Stimulated activated CD8-positive, alpha-beta memory T cell treated with anti-CD3 and anti-CD28 coated beads, Interleukin-7, amount 100 ng/mL, for 1 hour (primary cell): ENCODE measurements around the gene TMEM229B.

Experiments used
- DNase-seq, 2 donors: peaks; one replicate each; pipeline ENCODE4 v3.0.0-alpha.2; 2020; ENCODE audit warnings: low read depth in 2 of 2

TMEM229B gene

DNA sequence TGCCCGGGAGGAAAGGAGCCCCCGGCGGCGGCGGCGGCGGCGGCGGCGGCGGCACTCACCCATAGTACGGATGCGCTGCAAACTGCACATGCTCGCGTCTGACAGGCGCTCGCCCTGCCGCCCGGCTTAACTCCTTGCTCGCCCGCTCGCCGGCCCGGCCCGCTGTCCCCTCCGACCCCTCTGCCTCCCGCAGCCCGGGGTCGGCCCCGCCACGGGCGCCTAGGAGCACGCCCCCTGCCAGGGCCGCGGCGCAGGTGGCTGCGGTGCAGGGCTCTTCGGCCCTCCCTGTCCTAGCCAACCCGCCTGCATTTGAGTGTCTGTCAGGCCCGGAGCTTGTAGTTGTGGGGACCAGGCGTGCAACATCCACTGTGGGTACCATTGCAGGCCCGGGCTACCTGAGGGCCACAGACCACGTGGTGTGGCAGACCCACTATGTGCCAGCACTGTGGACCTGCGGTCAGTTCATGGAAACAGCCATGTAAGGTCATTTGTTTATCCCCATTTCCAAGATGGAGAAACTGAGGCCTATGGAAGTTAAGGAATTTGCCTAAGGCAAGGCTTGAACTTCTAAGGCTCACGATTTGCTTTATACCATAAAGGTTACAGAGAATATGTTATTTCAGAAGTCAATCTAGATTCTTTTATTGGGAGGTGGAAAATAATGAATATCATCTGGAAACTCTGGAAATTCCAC is 27.0 kb upstream of the TMEM229B start:
- no peak for DNase-seq

DNA sequence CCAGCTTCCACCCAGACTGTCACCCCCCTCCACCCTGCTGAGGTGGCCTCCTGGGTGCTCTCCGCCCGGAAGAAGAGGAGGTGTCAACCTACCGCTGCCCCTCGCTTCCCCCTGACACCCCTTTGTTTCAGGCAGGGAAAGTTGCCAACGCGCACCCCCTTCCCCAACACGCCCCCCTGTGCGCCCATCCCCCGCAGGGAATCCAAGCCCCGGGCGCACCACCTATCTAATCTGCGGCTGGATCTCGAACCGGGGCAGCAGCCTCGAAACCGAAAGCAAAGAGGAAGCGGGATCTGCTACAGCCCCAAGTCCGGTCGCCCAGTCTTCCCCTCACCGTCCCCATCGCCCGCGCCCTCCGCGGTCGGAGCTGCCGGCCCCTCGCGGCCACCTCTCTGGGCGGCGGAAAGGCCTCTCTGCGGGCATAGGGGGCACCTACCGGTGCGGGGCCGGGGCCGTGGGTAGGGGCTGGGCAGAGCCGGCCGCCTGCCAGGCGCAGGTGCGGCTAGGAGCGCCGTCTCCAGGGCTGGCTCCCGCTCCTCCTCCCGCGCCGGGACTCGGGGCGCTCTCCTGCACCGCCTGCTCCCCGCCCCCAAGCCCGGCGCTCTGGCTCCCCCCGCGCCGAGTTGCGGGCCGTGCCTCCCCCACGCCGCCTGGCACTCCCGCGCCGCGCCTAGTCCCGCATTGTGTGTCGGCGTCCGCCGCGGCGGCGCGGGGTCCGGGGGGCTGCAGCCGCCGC is 26.3 kb upstream of the TMEM229B start:
- peak in 1 of 2 donors; percentile 9 for DNase-seq

DNA sequence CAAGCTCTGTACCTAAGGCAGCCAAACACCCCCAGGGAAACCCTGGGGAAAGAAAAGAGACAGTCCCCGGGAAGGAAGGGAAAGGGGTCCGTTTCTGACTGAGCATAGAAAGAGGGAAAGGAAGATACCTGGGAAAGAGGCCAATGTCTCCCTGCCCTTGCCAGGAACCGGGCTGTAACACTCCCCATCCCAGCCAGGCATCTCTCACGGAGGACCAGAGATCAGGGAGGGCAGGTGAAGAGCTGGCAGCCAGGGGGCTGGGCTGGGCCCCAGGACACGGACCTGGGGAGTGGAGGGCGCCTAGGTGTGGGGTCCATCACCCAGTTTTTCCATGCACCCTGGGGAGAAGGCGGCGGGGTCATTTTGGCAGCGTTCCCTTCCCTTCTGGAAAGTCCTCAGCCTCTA is 25.7 kb upstream of the TMEM229B start:
- DNase-seq: no peak

DNA sequence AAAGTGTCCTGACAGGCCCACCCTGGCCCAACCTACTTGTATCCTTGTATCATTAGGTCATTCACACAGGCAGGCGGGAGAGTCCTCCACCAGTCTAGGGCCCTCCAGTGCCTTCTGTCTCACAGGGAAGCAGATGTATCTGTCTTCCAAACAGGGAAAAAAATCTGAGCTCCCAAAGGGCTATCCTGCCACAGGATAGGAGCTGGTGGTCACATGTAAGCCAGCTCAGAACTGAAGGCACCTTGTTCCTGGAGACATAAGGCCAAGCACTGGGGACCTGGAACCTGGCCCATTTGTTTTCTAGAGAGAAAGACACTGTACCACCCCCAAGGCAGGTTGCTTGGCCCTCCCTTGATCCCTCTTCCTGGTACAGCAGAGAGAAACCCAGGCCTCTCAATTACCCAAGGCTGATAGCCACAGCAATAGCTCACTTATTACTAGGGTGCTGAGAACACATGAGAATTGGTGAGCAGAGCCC is 25.1 kb upstream of the TMEM229B start:
- DNase-seq: no peak

DNA sequence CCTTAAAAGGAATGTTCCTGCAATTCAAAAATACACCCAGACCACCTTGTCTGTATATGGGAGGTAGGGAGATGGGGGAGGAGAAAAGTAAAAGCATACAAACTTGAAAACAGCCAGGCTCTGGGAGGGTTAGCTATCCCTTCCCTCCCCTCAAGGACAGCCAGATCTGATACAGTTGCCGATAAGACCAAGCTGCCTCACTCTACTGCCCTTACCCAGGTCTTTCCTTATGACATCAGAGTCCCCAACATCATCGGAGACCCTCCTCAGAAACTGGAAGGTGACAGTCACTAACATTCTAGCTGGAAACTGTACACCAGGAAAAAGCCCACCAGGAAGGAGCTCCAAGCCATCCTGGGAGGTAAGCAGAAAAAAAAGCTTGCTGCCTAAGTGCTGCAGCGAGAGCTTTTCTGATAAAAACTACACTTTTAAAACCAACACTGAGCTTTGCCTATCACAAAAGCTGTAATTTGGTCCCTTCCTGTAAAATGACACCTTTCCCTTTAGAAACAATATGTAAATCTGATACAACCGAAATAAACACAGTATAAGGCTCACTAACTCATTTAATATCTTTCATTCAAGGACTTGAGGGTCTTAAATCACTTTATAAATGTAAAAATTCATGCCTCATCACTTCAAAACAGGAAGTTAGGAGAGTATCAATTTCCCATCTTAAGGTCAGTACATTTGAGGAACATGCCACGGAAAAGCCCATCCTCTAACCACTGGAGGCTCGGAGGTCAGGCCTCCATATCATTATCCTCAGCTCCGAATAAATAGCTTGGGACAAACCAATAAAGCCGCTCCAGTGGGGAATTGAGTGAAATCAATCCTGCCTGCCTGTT is 24.2 kb upstream of the TMEM229B start:
- DNase-seq: no peak

DNA sequence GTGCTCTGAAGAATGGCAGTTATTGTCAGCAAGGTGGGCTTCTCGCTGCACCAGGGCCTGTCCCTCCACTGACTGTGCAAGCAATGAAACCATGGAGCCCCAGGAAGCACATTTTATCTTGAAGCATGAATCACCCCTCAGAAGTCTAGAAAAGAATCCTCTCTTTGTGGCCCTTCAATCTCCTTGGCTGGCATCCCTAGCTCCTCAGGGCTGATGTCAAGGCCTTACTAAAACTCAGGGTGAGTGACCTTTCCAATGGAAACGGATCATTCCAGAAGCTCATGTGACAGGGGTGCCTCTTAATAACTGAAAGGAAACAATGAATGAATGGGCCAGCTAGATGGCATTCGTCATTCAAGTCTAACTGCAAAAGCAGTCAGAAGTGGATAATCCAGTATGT is 22.3 kb upstream of the TMEM229B start:
- DNase-seq: no peak

DNA sequence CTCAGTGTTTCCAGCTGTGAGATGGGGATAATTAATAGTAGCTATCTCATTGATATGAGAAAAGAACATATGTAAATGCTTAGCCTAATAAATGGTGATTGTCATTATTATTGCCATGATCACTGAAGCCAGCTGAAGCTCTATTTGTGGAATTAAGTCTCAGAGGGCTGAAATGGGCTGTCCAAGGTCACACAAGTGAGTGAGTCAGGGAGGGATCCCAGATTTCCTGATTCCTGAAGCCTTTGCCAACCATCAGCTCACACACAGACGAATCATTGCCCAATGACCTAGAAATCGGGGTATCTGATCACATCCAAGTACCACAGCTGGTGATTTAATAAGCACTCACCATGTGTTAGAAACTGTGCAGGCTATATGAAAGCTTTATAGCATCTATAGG is 21.6 kb upstream of the TMEM229B start:
- DNase-seq: no peak

DNA sequence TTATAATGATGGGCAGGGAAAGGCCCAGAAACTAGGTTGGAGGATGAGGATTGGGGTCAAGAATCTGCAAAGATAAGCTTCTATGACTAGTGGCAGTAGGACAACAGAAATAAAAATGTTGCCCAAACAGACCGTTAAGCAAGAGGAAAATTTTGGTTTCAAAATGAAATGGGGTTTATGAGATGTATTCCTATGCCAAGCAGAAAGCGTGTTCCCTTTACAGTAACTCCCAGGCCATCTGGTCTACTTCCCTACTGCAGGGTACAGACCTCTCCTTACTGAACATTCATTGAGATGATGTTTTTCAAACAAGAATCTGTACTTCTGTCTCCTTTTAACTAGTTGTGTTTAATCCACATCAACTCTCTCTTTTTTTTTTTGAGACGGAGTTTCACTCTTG is 20.4 kb upstream of the TMEM229B start:
- no peak for DNase-seq

- no peak for DNase-seq
These were observed 16.7 kb upstream of the TMEM229B start for GRCh38 chr14:67505254-67505653.

- DNase-seq: no peak
These were observed 14.8 kb upstream of the TMEM229B start for GRCh38 chr14:67503331-67503730.

- DNase-seq: no peak
These were observed 14.3 kb upstream of the TMEM229B start for GRCh38 chr14:67502867-67503266.

DNA sequence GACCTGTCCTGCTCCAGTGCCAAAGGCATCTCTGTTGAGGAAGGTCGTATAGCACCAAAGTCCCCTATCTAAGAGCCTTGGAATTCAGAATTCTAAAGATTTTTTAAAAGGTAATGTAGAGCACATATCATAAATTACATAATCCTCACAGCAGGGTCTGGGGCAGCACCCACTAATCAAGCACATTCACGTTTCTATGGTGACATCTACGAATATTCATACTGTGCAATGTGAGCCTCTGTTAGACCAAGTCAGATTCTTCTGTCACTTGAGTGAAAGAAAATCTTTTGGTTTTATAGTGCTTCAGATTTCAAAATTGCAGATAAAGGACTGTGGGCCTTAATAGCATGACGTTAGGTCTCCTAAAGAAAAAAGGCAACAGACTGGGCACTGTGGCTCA is 13.1 kb upstream of the TMEM229B start:
- no peak for DNase-seq

- no peak for DNase-seq
These were observed 12.5 kb upstream of the TMEM229B start for GRCh38 chr14:67500981-67501380.

DNA sequence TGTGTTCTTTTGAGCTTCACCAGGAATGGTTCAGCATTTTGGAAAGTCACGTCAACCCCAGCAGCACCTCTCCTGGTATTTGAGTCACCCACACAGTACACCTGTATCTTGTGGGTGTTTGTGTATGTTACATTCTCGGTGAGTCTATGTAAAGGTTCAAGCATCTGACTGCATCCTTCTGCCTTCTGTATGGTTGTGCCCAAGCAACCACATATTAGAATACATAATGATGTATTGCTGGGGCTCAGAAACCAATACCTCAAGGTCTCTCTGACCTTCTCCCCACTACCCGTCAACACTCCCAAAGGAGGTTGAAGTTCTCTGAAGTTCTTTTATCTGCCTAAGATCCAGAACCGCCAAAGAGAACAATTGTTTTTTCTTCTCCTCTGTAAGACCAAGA is 9.2 kb upstream of the TMEM229B start:
- no peak for DNase-seq

- no peak for DNase-seq
These were observed 8.7 kb upstream of the TMEM229B start for GRCh38 chr14:67497216-67497615.

- DNase-seq: no peak
These were observed 7.3 kb upstream of the TMEM229B start for GRCh38 chr14:67495827-67496226.

- DNase-seq: no peak
These were observed 4.7 kb upstream of the TMEM229B start for GRCh38 chr14:67493092-67493717.

DNA sequence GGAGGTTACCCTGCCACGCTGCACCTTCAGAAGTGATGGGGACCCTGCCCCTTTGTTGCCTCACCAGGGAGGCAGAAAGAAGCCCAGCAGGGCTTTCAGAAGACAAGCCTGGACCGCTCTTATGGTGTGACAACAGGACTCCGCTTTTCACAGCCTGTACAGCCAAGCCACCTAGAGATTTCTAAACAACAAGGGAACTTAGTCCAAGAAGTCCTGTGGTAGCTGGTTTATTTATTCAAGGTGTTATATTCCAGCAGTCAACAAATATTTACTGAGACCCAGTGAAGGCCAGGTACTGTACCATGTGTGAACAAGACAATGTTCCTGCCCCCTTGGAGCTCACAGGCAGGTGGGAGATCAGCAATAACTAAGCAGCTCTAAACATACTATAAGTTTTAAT is 4.0 kb upstream of the TMEM229B start:
- no peak for DNase-seq

DNA sequence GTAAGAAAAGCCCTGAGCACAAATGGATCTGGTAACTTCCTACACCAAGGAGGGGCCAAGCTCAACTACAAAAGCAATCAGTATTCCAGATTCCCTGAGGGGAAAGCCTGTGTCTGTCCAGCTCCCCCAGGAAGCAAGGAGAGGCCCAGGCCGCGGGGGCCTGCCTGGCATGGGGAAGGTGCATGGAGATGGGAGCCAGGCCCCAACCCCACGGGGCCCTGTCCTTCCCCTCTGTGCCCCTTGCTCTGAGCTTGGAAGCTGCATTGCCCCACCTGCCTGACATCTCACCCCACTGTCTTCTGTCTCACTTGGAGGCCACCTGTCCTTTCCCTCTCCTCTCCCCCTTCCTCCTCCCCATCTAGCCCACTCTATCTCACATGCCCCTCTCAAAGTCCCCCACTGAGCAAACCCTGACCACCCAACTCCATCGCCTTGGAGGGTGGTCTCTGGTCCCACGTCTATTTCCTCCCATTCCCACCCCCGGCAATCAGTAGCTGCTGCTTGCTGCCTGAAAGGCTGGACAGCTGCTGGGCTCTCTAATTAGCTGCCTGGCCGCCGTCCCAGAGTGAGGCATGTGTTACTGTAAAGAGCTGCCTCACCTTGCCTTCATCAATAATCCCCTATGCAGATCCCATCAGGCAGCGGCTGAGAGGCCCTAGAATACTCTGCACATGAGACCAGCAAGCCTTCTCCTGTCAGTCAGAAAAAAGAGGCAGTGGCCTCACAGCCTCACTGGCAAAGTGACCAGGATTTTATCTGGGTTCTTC is 3.4 kb upstream of the TMEM229B start:
- DNase-seq: no peak

DNA sequence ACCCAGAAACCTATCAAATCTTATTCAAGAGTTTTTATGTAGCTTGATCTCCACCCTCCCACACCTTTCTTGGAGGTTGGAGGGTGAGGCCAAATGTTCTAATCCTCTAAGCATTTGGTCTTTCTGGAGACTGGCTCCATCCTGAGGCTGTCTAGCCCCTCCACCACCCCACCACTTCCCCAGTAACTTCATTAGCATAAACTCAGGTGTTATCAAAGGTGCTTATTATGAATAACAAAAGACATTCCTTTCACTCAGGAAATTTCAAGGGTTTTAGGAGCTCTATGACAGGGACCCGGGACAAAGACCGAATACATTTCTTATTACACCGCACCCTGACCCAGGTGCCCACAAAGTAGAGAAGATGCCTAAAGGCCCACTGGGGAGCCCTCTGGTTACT is 2.8 kb upstream of the TMEM229B start:
- DNase-seq: no peak

DNA sequence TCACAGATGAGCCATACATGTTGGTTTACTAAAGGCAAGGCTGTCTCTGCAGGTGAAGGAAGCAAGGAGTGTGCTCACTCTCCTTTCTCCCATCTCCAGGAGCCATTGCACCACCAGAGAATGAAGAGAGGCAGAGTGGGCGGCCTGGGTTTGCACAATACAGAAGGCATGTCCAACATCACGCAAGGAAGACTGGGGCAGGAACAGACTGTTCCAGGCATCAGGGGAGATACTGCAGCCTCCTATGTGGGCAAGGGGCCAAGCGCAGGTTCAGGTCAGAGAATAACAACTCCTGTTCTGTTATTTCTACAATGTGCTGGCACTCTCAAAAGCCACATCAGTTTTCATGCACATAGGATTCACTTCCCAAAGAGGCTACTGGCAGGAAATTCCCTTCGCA is 1.7 kb upstream of the TMEM229B start:
- no peak for DNase-seq
